HEK293T (cell line): ENCODE measurements around the gene SOCS4.

Experiments used
- CTBP1 ChIP-seq: fragments of 450-650 bp; IDR thresholded peaks from 2 replicates; pipeline ENCODE4 v1.6.1; 2016; ENCODE audit warnings: borderline replicate concordance
- FOXA1 ChIP-seq: fragments of 450-650 bp; IDR thresholded peaks from 2 replicates; pipeline ENCODE4 v1.6.1; 2016; ENCODE audit warnings: mild to moderate bottlenecking

- no peak for TF ChIP-seq FOXA1
- TF ChIP-seq CTBP1, result no peak
Measured at GRCh38 chr14:55028066-55028465, 1.0 kb downstream of the SOCS4 start.
